Type B pancreatic cell (in vitro differentiated cells): ENCODE results near the gene SLC7A1. TPM values are rescaled to one million over a fixed set of nuclear protein-coding genes. Genes with fewer than 3 reads are reported as not detected.

Experiments
- DNase-seq: peaks from one replicate; pipeline ENCODE4 v3.0.0; 2021; ENCODE audit warnings: mixed read lengths; ENCODE audit not compliant: unreplicated experiment; ENCODE audit errors: extremely low spot score
- H3K27ac Mint-ChIP-seq: 2 replicates; pipeline ENCODE4 v1.8.0; 2021; ENCODE audit warnings: mild to moderate bottlenecking, mixed read lengths
- H3K27me3 Mint-ChIP-seq: 2 replicates; pipeline ENCODE4 v1.8.0; 2021; ENCODE audit warnings: mixed read lengths
- H3K36me3 Mint-ChIP-seq: 2 replicates; pipeline ENCODE4 v1.8.0; 2021; ENCODE audit warnings: mixed read lengths
- H3K4me1 Mint-ChIP-seq: one replicate; pipeline ENCODE4 v1.8.0; 2021; ENCODE audit warnings: mixed read lengths; ENCODE audit not compliant: unreplicated experiment
- H3K4me3 Mint-ChIP-seq: 2 replicates; pipeline ENCODE4 v1.8.0; 2021; ENCODE audit warnings: mild to moderate bottlenecking, mixed read lengths
- H3K9me3 Mint-ChIP-seq: 2 replicates; pipeline ENCODE4 v1.8.0; 2021; ENCODE audit warnings: mixed read lengths
- total RNA-seq: library from RNA; stranded (reverse); gene quantifications from 2 replicates; pipeline ENCODE4 v1.2.1, GENCODE V29; 2021; ENCODE audit warnings: low replicate concordance
- TF ChIP-seq, protein P1 (sequence below): fragments of 200-600 bp; sonication (generic); conservative IDR thresholded peaks from 2 replicates; pipeline ENCODE4 v1.5.0; 2021; ENCODE audit warnings: antibody characterized with exemption, mild to moderate bottlenecking

SLC7A1 gene
- total RNA-seq, 1 donor from 2014 or later = 42.1 TPM

DNA sequence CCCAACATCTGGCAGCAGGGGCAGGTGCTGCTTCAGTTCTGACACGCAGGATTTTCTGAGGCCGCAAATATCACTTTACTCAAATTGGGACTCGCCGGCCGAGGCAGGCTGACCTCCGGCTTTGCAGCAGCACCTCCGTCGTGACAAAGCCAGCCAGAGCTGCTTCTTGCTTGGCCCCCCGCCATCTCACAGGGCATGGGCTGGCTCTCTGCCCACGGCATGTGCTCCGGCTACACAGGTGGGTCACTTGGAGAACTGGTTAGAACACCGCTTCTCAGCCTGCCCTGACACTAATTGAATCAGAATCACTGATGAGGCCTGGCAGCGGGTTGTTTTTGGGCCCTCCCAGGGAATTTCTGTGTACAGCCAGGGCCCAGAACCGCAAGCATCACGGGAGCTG is 112.3 kb downstream of the SLC7A1 start:
- Mint-ChIP-seq H3K9me3 (no peaks in the 10 kb centered on the region), H3K27me3 (peaks cover 4% of the 10 kb centered on the region), H3K36me3 (no peaks in the 10 kb centered on the region), H3K27ac (no peak overlapping the region), H3K4me3 (no peak overlapping the region), H3K4me1 (peaks cover 13% of the 10 kb centered on the region)
- no peak for DNase-seq
- TF ChIP-seq, protein P1, sequence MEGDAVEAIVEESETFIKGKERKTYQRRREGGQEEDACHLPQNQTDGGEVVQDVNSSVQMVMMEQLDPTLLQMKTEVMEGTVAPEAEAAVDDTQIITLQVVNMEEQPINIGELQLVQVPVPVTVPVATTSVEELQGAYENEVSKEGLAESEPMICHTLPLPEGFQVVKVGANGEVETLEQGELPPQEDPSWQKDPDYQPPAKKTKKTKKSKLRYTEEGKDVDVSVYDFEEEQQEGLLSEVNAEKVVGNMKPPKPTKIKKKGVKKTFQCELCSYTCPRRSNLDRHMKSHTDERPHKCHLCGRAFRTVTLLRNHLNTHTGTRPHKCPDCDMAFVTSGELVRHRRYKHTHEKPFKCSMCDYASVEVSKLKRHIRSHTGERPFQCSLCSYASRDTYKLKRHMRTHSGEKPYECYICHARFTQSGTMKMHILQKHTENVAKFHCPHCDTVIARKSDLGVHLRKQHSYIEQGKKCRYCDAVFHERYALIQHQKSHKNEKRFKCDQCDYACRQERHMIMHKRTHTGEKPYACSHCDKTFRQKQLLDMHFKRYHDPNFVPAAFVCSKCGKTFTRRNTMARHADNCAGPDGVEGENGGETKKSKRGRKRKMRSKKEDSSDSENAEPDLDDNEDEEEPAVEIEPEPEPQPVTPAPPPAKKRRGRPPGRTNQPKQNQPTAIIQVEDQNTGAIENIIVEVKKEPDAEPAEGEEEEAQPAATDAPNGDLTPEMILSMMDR = no peak

DNA sequence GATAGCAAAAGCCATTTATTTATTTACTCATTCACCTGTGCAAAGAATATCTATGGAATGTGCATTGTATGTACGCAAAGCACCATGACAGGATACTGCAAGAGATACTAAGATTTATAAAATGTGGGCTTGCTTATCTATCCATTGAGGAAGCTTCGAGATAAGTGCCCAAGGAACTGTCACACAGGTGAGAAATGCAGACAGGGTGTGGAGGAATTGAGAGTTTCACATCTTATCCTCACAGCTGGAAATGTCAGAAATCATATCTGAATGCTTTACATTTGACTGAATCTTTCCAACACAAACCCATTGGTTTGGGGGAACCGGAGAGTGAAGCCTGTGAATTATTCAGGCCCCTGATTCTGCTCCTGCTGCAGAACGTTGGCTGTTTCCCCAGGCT is 113.0 kb downstream of the SLC7A1 start:
- Mint-ChIP-seq H3K4me3 (no peak overlapping the region), H3K4me1 (peaks cover 13% of the 10 kb centered on the region), H3K27ac (no peak overlapping the region), H3K9me3 (no peaks in the 10 kb centered on the region), H3K27me3 (peaks cover 4% of the 10 kb centered on the region), H3K36me3 (no peaks in the 10 kb centered on the region)
- TF ChIP-seq, protein P1 = no peak
- DNase-seq = no peak

DNA sequence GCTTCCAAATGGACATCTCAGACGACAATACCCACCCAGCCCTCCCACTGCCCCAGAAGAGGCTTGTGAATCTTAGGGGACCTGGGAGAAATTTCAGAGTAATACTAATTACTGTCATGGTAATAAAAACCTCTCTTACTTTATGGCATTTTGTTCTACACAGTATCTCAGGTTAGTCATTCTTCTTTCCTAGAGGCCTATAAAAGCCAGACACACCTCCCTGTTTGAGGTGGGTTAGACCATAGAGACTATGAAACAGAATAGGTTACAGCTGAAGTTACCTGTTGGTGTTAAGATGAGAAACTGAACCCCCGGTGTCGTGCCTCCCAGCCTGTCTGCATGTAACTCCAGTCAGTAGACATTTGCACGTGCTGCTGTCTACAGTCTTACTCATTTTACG is 113.9 kb downstream of the SLC7A1 start:
- Mint-ChIP-seq H3K4me1 (peaks cover 13% of the 10 kb centered on the region), H3K4me3 (no peak overlapping the region), H3K27me3 (peaks cover 4% of the 10 kb centered on the region), H3K9me3 (no peaks in the 10 kb centered on the region), H3K36me3 (no peaks in the 10 kb centered on the region), H3K27ac (no peak overlapping the region)
- no peak for DNase-seq
- TF ChIP-seq, protein P1 = no peak

DNA sequence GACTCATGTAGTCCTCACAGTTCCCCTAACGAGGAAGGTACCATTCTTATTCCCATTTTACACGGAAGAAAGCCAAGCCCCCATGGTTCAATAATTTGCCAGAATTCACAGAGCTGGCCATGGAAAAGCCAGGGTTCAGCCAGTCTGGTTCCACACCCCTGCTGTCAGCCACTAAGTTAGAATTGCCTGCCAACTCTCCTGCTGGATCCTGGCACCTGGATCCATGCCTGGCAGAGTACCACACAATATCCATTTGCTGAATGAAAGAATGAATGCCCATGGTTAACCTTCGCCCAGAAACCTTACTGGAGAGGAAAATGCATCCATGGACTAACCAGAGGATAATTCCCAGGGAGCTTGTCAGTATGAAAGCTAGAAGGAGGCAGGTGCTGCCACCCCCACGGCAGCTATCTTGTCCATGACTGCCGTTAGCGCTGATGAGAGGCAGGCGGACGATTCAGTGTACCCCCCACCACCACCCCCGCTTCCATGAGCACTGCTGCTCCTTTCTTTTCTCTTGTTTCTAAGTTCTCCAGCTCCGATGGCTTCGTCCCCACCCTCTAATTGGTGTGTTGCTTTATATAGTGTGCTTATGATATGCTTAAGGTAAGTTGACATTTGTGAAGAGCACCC is 114.5 kb downstream of the SLC7A1 start:
- Mint-ChIP-seq H3K27ac (no peak overlapping the region), H3K27me3 (peaks cover 4% of the 10 kb centered on the region)
- TF ChIP-seq, protein P1 = no peak

DNA sequence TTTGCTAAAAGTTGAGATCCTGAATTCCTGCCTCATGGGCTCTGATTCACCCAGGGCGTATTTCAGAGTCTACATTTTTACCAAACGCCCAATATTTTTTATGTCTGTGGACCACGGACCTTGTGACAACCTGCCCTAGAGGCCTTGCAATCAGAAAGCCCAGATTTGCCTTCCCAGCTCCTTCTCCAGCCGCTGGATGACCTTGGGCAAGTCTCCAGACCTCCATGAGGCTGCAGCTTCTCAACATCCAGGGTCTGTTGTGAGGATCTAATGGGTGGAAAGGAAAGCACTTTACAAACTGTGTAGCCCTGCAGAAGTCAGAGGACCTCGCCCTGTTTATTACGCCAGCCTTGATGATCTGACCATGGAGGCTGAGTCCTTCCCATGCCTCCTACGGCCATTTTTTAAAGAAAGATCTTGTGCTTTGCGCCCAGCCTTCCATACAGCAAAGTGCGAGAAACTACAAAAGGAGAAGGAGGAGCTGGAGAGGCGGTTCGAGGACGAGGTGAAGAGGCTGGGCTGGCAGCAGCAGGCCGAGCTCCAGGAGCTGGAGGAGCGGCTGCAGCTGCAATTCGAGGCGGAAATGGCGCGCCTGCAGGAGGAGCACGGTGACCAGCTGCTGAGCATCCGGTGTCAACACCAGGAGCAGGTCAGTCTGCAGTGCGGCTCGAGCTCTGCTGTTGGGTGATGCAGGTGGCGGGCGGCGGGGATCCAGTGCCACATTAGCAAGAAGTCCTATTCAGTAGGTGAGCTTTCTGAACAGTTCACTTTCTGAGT is 115.6 kb downstream of the SLC7A1 start:
- H3K27ac Mint-ChIP-seq = no peak overlapping the region
- H3K9me3 Mint-ChIP-seq = no peaks in the 10 kb centered on the region
- H3K4me1 Mint-ChIP-seq = peaks cover 13% of the 10 kb centered on the region
- no peaks in the 10 kb centered on the region for H3K36me3 Mint-ChIP-seq
- TF ChIP-seq, protein P1 = no peak
- peaks cover 4% of the 10 kb centered on the region for H3K27me3 Mint-ChIP-seq
- no peak for DNase-seq
- no peak overlapping the region for H3K4me3 Mint-ChIP-seq

More for the DNA sequence above, 114.5 kb downstream of the SLC7A1 start:
- no peak for DNase-seq
- Mint-ChIP-seq H3K36me3 (no peaks in the 10 kb centered on the region), H3K9me3 (no peaks in the 10 kb centered on the region), H3K4me1 (peaks cover 13% of the 10 kb centered on the region), H3K4me3 (no peak overlapping the region)
